ENCODE results near the gene NPFFR1.

NPFFR1 gene, protein sequence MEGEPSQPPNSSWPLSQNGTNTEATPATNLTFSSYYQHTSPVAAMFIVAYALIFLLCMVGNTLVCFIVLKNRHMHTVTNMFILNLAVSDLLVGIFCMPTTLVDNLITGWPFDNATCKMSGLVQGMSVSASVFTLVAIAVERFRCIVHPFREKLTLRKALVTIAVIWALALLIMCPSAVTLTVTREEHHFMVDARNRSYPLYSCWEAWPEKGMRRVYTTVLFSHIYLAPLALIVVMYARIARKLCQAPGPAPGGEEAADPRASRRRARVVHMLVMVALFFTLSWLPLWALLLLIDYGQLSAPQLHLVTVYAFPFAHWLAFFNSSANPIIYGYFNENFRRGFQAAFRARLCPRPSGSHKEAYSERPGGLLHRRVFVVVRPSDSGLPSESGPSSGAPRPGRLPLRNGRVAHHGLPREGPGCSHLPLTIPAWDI

DNA sequence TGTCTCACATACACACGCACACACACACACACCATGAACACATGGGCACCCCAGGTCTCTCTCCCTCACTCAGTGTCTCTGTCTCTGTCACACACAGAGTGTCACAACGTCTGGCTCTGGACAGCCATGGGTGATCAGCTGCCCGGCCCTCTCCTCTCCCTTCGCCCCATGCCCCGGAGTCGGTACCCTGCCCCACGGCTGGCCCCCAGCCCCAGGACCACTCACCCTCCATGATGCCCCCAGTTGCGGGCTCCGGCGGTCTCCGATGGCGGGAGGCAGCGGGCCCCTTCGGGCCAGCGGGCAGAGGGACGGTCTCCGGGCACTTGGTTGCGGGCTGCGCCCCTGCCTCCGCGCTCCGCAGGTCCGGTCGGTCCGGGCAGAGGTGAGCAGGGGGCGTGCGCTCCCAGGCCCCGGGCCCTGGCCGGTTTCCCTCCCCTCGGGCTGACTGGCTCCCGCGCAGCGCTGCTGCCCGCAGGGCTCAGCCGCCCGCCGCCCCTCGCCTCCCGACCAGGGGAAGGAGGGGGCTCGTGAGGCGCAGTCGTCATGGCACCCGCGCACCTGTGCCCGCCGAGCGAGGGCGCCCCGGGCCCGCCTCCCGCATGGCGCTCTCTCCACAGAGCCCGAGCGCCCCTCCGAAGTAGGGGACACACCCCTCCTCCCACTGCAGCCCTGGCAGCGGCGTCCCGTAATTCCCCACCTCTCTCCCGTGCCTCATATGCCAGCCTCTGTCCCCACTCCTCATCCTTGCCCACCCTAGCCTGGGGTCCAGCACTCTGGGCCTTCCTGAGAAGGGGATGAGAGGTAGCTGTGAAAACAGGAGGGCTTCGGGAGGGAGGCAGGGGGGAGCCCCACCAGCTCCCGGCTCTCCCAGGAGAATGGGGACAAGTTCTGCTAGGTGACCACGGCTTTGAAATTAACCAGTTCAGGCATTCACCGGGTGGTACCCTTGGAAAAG is at the start of gene NPFFR1:
NPFFR1 (minus strand) TSS at position 560 of the 955 bp plus-strand sequence; CDS start at position 232, 328 bp downstream.
- no peak for DNase-seq (ENCODE audit: low read depth in 2 of 2)

- no peak for DNase-seq (ENCODE audit: low read depth in 2 of 2)
These were observed 49.5 kb upstream of the NPFFR1 start for GRCh38 chr10:70333268-70333667.

- no peak for DNase-seq (ENCODE audit: low read depth in 2 of 2)
These were observed 47.9 kb upstream of the NPFFR1 start for GRCh38 chr10:70331486-70332268.

DNA sequence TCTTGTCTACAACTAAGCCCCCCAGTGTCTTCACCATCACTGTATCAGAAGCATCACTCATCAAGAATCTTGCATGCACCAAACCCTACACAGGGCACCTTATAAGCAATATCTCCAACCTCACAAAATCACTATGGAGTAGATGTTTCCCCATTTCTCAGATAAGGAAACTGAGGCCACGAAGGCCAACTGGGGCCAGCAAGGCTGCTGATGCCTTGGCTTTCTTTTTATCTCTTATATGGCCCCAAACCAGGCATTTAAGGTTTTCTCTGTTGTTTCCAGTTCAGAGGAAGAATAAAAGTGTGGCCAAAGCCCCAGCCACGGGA is 47.3 kb upstream of the NPFFR1 start:
- DNase-seq (ENCODE audit: low read depth in 2 of 2), result no peak

DNA sequence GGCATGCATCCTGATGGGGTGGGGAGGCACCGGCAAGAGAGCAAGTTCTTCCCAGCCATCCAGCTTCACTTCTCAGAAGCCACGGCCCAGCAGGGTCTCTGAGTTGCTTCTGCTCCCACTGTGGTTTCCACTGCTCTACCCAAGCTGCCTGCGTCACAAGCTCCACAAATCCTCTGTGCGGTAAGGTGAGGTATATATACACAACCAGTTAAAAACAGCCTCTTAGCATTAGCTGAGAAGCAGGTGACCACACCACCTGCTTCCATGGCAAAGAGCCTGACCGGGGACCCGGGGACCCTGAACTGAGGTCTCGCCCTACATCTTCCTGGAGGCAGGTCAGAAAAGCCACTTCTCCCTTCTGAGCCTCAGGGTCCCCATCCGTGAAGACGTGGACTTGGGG is 46.9 kb upstream of the NPFFR1 start:
- no peak for DNase-seq (ENCODE audit: low read depth in 2 of 2)

DNA sequence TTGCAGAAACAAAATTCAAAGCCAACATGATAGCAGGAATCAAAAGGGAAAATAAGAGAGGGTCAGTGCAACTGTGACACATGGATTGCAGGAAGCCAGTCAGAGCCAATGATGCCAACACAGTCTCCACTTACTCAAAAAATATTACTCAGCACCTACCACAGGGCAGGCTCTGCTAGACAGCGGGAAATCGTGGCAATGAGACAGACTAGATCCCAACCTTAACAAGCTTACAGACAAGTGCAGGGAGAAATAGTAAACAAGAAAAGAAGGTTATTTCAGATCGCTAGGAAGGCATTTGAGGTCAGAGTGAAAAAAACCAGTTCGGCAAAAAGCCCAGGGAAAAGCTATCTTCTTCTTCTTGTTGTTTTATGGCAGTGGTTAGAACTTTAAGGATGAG is 45.2 kb upstream of the NPFFR1 start:
- no peak for DNase-seq (ENCODE audit: low read depth in 2 of 2)

DNA sequence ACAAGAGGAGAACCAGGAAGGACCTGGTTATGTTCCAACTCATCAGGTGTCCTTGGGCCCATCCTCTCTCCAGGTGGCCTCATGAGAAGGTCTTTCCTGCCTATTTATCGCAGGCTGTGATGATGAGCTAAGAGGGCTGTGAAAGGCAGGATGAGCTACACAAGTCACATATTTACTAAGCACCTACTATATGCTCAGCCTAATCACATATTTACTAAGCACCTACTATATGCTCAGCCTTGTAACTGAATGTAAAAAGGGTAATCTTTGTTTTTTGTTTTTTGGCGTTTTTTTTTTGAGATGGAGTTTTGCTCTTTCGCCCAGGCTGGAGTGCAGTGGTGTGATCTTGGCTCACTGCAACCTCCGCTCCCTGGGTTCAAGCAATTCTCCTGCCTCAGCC is 44.2 kb upstream of the NPFFR1 start:
- no peak for DNase-seq (ENCODE audit: low read depth in 2 of 2)

DNA sequence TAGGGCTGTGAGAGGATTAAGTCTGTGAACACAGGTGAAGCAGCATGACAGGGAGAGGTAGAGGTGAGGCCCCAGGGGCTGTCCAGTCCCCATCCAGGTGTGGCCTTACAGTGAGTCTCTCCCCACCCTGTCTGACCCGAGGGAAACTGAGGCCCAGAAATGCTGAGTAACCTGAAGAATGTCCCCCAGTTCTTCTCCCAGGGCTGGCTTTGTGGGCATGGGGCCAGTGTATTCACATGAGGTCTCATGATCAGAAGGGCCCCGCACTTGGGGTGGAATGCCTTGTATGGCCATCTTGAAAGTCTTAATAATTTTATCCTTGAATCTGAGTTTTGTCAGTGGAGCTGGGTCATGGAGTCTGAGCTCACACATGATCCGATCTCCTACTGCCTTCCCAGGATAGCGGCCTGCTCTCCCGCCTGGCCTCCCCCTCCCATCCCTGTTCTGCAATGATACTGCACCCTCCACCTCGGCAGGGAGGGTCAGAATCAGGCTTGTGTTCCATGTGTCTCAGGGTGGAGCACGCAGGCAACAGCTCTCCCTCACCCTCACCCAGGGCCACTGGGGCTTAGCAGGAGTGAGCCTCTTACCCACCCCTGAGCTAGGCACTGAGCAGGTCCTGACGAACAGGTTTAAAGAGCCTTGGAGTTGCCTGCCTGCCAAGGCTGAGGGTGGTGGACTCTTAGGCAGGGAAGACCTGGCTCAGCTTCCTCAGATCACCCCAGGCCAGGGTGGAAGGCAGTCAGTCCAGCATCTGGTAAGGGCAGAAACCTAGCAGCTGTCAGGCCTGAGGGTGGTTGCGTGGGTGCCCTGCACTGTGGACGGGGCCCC is 41.4 kb upstream of the NPFFR1 start:
- DNase-seq (ENCODE audit: low read depth in 2 of 2), result no peak

DNA sequence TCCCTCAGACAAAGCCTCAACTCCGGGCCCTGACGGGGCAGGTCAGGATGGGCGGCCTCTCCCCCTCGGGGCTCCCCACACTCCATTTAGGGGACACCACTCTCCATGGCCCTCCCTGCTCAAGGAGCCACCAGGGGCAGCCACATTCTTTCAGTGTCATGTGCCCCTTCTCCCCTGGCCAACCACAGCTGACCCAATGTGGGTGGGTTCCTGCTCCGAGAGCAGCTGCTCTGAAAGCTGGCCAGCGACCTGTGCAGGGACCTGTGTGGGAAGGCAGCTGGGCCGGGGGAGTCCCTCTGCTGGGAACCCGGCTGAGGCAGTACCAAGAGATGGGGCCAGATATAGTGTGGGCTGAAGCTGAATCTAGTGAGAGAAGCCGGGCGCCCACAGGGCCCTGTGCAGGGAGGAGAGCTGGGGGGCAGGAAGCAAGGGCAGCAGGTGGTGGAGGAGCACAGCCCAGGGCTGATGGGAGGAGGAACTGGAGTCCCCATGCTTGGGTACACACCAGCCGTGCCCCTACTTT is 40.6 kb upstream of the NPFFR1 start:
- no peak for DNase-seq (ENCODE audit: low read depth in 2 of 2)

- DNase-seq (ENCODE audit: low read depth in 2 of 2), result no peak
These were observed 40.0 kb upstream of the NPFFR1 start for GRCh38 chr10:70323697-70324338.

DNA sequence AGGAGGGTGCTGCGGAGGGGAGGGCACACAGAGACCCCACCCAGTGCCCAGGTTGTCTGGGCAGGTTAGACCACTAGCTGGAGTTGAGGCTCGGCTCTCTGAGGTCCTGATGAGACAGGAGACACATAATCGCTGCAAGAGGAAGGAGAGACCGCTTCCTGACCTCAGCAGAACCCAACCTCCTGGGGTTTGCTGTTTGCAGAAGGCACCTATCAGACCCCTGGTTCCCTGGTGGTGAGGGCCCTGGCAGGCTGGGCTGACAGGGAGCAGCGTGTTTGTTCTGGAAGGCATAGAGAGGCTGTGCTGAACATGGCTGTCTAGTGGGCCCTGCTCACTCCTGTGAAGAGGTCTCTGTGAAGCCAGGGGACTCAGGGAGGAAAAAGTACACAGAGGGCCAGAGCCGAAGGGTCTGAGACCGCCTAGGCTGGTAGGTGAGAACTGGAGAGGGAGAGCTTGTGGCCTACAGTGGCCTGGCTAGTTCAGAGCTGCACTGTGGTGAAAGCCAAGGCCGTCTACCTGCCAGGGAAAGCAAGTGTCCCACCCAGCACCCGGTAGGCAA is 39.4 kb upstream of the NPFFR1 start:
- DNase-seq (ENCODE audit: low read depth in 2 of 2), result no peak

DNA sequence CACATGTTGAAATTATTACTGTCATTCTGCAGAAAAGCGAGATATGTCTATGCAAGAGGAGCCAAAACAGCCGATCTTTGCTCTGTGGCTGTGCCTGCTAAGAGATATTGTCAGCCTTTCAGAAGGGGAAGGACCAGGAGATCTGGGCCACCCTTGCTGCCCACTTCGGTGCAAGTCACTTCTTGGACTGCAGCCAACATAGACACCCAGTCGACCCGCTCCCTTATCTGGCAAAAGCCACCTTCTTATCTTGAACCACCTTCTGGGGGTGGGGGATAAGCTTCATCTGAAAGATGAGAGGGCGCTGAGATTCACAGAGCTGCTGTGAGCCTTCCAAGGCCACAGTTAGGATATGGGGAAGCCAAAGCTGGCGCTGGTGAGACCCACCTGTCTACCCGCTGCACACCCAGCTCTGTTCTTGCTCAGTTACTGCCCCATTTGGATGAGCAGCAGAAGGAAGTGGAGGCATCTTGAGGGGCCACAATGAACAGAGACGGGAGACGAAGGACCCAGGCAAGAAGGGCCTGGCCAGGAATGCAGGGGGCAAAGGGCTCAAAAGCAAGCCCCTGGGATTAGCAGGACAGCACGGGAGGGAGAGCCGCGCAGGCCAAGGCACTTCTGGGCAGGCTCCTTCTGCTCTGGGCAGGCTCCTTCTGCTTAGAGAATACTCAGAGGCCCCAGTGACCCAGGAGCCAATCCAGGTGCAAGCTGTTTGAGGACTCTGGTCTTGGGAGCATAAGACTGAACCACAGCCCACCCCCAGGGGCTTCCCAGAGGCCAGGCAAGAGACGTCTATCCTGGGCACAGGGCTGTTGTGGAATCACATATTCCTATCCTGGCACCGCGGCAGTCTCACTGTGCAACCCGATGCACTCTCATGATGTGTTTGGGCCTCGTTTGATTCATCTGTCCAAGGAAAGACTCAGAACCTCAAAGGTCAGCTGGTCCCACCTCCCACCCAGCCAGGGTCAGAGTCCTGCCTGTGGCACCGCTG is 38.4 kb upstream of the NPFFR1 start:
- DNase-seq (ENCODE audit: low read depth in 2 of 2), result no peak

DNA sequence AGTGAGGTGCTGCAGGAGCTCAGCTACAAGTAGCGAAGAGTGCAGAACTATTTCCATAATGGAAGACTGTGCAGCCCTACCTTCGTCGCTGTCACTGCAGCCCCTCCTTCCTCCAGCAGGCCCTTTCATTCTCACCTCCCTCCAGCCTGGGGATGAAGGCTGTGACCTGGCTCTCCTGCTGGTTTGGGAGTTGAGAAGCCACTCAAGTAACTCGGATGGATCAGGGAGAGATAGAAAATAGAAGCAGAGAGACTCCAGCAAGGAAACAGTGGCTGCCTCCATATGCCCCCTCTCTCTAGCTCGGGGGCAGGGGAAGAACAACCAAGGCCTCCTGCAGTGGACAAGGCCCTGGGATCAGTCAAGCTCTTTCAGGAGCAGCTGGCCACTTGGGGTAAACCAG is 37.4 kb upstream of the NPFFR1 start:
- no peak for DNase-seq (ENCODE audit: low read depth in 2 of 2)

DNA sequence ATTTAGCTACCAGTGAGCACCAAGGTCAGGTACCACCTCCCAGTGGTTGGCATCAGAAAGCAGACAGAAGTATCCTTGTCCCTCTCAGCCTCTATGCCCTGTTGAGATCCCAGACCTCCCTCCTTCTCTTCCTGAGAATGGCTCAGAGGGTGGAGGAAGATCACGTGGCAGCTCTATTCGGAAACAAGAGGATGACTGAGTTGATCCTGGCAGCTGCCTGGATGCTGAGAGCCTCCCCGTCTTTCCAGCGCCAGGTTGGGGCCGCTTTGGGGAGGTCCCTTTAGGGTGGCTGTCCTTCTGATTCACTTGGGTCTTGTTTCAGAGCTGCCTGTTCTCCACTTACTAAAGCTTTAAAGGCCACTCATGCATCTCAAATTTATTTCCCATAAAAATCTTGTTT is 36.9 kb upstream of the NPFFR1 start:
- DNase-seq (ENCODE audit: low read depth in 2 of 2), result no peak

DNA sequence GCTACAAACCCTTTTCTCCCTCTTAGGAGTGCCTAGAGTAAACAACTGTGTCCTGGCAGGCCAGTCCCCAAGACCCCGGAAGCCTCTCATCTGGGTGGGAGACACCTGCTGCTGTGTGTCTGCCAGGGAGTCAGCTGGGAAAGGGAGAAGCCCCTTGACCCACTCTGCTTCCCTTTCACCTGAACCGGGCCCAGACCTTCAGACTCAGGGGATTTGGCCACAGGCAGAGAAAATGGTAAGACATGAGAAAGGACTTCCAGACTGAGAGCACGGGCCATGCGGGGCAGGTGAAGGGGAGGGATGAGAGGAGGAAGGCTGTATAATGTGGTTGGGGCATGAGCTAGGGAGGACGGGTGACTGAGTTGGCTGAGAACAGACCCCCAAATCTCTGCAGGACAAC is 36.0 kb upstream of the NPFFR1 start:
- no peak for DNase-seq (ENCODE audit: low read depth in 2 of 2)

- no peak for DNase-seq (ENCODE audit: low read depth in 2 of 2)
These were observed 35.4 kb upstream of the NPFFR1 start for GRCh38 chr10:70319183-70319582.

DNA sequence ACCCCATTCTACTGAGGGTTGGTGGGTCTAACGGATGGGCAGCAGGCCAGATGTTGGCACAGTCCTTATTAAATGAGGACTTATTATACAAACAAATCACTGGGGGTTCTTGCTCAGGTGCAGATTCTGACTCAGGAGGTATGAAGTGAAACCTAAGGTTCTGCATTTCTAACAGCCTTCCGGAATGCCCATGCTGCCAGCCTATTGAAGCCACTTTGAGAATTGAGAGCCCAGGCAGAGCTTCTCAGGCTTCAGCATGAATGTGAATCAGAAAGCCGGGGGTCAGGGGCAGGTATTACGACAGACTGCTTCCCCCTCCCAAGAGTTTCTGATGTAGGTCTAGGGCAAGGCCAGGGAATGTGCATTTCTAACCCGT is 34.1 kb upstream of the NPFFR1 start:
- DNase-seq (ENCODE audit: low read depth in 2 of 2), result no peak

DNA sequence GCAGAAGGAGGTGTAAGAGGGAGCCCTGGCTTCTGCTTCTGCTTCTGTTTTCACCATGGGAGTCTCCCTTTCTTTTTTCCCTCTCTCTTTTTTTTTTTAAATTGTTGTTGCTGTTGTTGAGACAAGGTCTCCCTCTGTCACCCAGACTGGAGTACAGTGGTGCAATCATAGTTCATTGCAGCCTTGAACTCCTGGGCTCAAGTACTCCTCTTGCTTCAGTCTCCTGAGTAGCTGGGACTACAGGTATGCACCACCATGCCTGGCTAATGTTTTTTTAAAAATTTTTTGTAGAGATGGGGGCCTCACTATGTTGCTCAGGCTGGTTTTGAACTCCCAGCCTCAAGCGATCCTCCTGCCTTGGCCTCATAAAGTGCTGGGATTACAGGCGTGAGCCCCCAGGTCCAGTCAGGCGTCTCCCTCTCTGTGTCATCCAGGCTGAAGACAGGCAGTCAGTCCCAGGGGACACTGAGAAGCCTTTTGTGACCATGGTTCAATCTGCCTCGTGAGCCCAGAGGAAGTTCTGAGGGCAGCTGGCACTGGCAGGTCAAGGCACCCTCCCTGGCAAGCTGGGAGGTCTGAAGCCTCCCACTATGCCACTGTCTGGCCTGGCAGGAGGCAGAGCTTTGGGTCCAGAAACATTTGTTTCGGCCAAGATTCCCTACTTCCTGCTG is 33.6 kb upstream of the NPFFR1 start:
- no peak for DNase-seq (ENCODE audit: low read depth in 2 of 2)
